GM12878 (cell line): ENCODE data around the gene CAMTA1. TPM values are rescaled to one million over a fixed set of nuclear protein-coding genes. Genes with fewer than 3 reads are reported as not detected.

Experiments used
- ATAC-seq: fragments of 200-7000 bp; cut with Tn5 transposase; 3 replicates; pipeline ENCODE4 v1.9.1; 2020; ENCODE audit warnings: mild to moderate bottlenecking, moderate library complexity
- BruUV-seq: library from RNA; stranded (reverse); fragments of 400-500 nt; replicated peaks from 2 replicates; lab custom pipeline; 2021; lab: Mats Ljungman, UMichigan
- CTCF ChIA-PET: fragments of 300-600 bp; sonication (Branson Sonifier 250); formaldehyde crosslinking; extraction: SDS; loops from one replicate; lab custom pipeline; 2021; ENCODE audit warnings: inconsistent platforms; lab: Yijun Ruan, JAX
- POLR2A ChIA-PET: fragments of 350-600 bp; formaldehyde crosslinking; extraction: SDS; loops from one replicate; lab custom pipeline; 2021; ENCODE audit warnings: inconsistent platforms; lab: Charles Lee
- RAD21 ChIA-PET: fragments of 300-600 bp; sonication (Branson Sonifier 250); formaldehyde crosslinking; loops from one replicate; lab custom pipeline; 2023; ENCODE audit warnings: antibody characterized with exemption; ENCODE audit not compliant: unreplicated experiment; lab: Charles Lee
- SMC1A ChIA-PET: fragments of 300-600 bp; sonication (Branson Sonifier 250); formaldehyde crosslinking; loops from one replicate; lab custom pipeline; 2023; ENCODE audit not compliant: unreplicated experiment, uncharacterized antibody; lab: Charles Lee
- DNase-seq: peaks from one replicate; pipeline ENCODE4 v3.0.0-alpha.2; 2011; ENCODE audit warnings: low read depth, low spot score
- FAIRE-seq: peaks from 3 replicates; lab custom pipeline; 2011; peaks lifted over from hg19 to GRCh38; lab: Jason Lieb, UNC
- H2AFZ ChIP-seq: 2 replicates; pipeline ENCODE4 v1.6.0; 2011; ENCODE audit warnings: low read depth, low read length, control low read depth; ENCODE audit not compliant: control insufficient read depth
- H3K27ac ChIP-seq: 2 replicates; pipeline ENCODE4 v1.5.1; 2011; ENCODE audit warnings: control low read depth; ENCODE audit not compliant: control insufficient read depth, insufficient read depth
- H3K27me3 ChIP-seq, 2 experiments: replicated peaks in 1 of 2; 2 replicates each; pipeline versions ENCODE4 v1.6.0 to v1.6.1; 2011; ENCODE audit warnings: low read length in 1 of 2; ENCODE audit not compliant: control insufficient read depth in 2 of 2, insufficient read depth in 2 of 2
- H3K36me3 ChIP-seq, 2 experiments: 2 replicates each; pipeline ENCODE4 v1.5.1; 2011; ENCODE audit warnings: low read length in 1 of 2; ENCODE audit not compliant: control insufficient read depth in 2 of 2, insufficient read depth in 2 of 2
- H3K4me1 ChIP-seq: 2 replicates; pipeline ENCODE4 v1.6.1; 2011; ENCODE audit warnings: mild to moderate bottlenecking, low read length, moderate library complexity, mixed read lengths; ENCODE audit not compliant: control insufficient read depth, insufficient read depth
- H3K4me2 ChIP-seq: 2 replicates; pipeline ENCODE4 v1.6.0; 2011; ENCODE audit warnings: control low read depth; ENCODE audit not compliant: control insufficient read depth, insufficient read depth
- H3K4me3 ChIP-seq: fragments of 200-600 bp; sonication (generic); 2 replicates; pipeline ENCODE4 v1.5.1; 2016
- H3K79me2 ChIP-seq: 2 replicates; pipeline ENCODE4 v1.6.0; 2011; ENCODE audit warnings: low read length; ENCODE audit not compliant: control insufficient read depth, insufficient read depth
- H3K9ac ChIP-seq: 2 replicates; pipeline ENCODE4 v1.8.0; 2011; ENCODE audit warnings: low read length, control low read depth, mixed read lengths; ENCODE audit not compliant: control insufficient read depth, insufficient read depth
- H3K9me3 ChIP-seq: replicated peaks from 3 replicates; pipeline ENCODE4 v1.5.1; 2011; ENCODE audit warnings: mild to moderate bottlenecking, low read length; ENCODE audit not compliant: control insufficient read depth, insufficient read depth
- H4K20me1 ChIP-seq: 2 replicates; pipeline ENCODE4 v1.6.0; 2011; ENCODE audit not compliant: control insufficient read depth, insufficient read depth
- KLF5 ChIP-seq: fragments of 450-650 bp; IDR thresholded peaks from 2 replicates; pipeline ENCODE4 v1.6.1; 2014; ENCODE audit warnings: mild to moderate bottlenecking; ENCODE audit not compliant: partially characterized antibody
- ZNF207 ChIP-seq: fragments of 450-650 bp; IDR thresholded peaks from 2 replicates; pipeline ENCODE4 v1.6.1; 2014; ENCODE audit warnings: antibody characterized with exemption, mild to moderate bottlenecking, borderline replicate concordance
- ZNF274 ChIP-seq: IDR thresholded peaks from one replicate; pipeline ENCODE4 v1.8.0; 2011; ENCODE audit not compliant: insufficient read length, insufficient read depth
- WGBS: methylation state at CpG from one replicate; pipeline ENCODE4 v1.1.6; 2016; ENCODE audit warnings: low lambda C conversion rate; ENCODE audit not compliant: insufficient replicate concordance, insufficient coverage; ENCODE audit errors: missing lambda C conversion rate; 5-methylcytosine and 5-hydroxymethylcytosine counted together
- in situ Hi-C: fragments of 300-500 bp; cut with MboI; formaldehyde crosslinking; loops from 9 replicates; pipeline ENCODE4 v1.14.3; 2018; ENCODE audit warnings: mixed read lengths
- intact Hi-C: fragments of 100-400 bp; cut with micrococcal nuclease; formaldehyde crosslinking; loops from one replicate; pipeline ENCODE4 v1.14.2; 2022; ENCODE audit not compliant: unreplicated experiment
- polyA plus RNA-seq, 11 experiments: library from polyadenylated mRNA; depleted of rRNA in 4 of 11; unstranded in 6 of 11; stranded (reverse) in 5 of 11; fragments of >200 nt; fragmentation: Nextera tagmentation in 4 of 11; fragmentation: Illumina TruSeq in 1 of 11; extraction: Ambion mirVana in 4 of 11; extraction: Trizol in 1 of 11; gene quantifications; 1 replicate in 1 of 11; 2 replicates in 10 of 11; pipeline versions ENCODE4 v1.2.1 to v1.2.3, GENCODE V29; 2011 to 2016; ENCODE audit warnings: inconsistent platforms in 2 of 11, missing spikeins in 2 of 11, low read depth in 1 of 11
- total RNA-seq, 4 experiments: library from RNA; depleted of rRNA in 3 of 4; stranded (reverse); fragments of >200 nt in 3 of 4; fragmentation: Illumina TruSeq in 1 of 4; extraction: Trizol in 1 of 4; gene quantifications; 2 replicates each; pipeline versions ENCODE4 v1.2.1 to v1.2.3, GENCODE V29; 2013 to 2021
- TF ChIP-seq, protein P1 (sequence below): fragments of 450-650 bp; IDR thresholded peaks from 2 replicates; pipeline ENCODE4 v1.6.1; 2016; ENCODE audit warnings: mild to moderate bottlenecking, moderate library complexity, borderline replicate concordance

CAMTA1 gene
- total and polyA plus RNA-seq, 10 of the 15 experiments (the other 5 are each of a cell fraction or from before 2014, with no cell fraction given), result 37.7 to 148 (median 76.4) TPM

DNA sequence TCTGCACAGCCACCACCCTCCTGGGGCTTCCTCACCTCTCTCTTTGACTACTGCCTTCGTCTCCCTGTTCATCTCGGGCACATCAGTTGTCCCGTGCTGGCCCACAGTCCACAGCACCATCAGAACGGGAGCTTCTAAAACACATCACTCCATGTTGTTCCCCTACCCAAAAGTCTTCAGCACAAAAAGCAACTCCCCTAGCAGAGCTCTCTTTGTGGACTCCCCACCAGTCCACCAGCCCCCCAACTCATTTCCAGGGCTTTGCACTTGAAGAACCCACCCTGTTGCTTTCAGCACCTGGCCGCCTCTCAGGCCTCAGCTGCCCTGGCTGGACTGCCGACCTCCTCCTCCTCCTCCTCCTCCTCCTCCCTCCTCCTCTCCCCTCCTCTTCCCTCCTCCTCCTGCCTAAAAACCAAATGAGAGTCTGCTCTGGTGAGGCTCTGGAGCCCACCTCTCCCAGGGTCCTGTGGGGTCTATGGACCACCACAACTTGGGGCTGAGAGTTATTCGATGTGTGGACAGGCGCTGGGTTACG, 734.7 kb downstream of the CAMTA1 start:
- ChIA-PET RAD21 (no interaction called here), SMC1A (no interaction called here)
- ATAC-seq, result no peak

More for the DNA sequence above, 734.7 kb downstream of the CAMTA1 start:
- POLR2A ChIA-PET, result no interaction called here
- Histone ChIP-seq H3K27me3 (peaks cover 0 to 1% of the 10 kb centered on the region in 2 experiments; a peak in 2 of 4 replicates), H3K79me2 (no peaks in the 10 kb centered on the region), H2AFZ (no peak overlapping the region), H3K4me1 (no peaks in the 10 kb centered on the region), H3K4me2 (no peak overlapping the region), H3K27ac (no peak overlapping the region)
- no TSS peak for BruUV-seq
- CTCF ChIA-PET, result no interaction called here
- no peak for DNase-seq
- no peak for FAIRE-seq
- TF ChIP-seq, protein P1, sequence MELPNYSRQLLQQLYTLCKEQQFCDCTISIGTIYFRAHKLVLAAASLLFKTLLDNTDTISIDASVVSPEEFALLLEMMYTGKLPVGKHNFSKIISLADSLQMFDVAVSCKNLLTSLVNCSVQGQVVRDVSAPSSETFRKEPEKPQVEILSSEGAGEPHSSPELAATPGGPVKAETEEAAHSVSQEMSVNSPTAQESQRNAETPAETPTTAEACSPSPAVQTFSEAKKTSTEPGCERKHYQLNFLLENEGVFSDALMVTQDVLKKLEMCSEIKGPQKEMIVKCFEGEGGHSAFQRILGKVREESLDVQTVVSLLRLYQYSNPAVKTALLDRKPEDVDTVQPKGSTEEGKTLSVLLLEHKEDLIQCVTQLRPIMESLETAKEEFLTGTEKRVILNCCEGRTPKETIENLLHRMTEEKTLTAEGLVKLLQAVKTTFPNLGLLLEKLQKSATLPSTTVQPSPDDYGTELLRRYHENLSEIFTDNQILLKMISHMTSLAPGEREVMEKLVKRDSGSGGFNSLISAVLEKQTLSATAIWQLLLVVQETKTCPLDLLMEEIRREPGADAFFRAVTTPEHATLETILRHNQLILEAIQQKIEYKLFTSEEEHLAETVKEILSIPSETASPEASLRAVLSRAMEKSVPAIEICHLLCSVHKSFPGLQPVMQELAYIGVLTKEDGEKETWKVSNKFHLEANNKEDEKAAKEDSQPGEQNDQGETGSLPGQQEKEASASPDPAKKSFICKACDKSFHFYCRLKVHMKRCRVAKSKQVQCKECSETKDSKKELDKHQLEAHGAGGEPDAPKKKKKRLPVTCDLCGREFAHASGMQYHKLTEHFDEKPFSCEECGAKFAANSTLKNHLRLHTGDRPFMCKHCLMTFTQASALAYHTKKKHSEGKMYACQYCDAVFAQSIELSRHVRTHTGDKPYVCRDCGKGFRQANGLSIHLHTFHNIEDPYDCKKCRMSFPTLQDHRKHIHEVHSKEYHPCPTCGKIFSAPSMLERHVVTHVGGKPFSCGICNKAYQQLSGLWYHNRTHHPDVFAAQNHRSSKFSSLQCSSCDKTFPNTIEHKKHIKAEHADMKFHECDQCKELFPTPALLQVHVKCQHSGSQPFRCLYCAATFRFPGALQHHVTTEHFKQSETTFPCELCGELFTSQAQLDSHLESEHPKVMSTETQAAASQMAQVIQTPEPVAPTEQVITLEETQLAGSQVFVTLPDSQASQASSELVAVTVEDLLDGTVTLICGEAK, result no peak
- TF ChIP-seq ZNF207, result no peak
- TF ChIP-seq ZNF274, result no peak
- no peak for TF ChIP-seq KLF5
- TF ChIP-seq, all 136 proteins: peak for 0
- H3K9me3 ChIP-seq, result no peaks in the 10 kb centered on the region; the same call in 2 of the 3 replicates
- no peaks in the 10 kb centered on the region for H4K20me1 ChIP-seq
- WGBS, result 55% methylated on average over 8 of the region's 9 CpGs
- no peaks in the 10 kb centered on the region for H3K36me3 ChIP-seq
- H3K9ac ChIP-seq, result no peak overlapping the region
- no peak overlapping the region for H3K4me3 ChIP-seq
- intact Hi-C loops (no loop called here), in situ Hi-C loops (no loop called here)
